GM18511 (cell line): ENCODE results near the gene POU2AF3.

Source experiments
- ATAC-seq: cut with Tn5 transposase; IDR thresholded peaks from one replicate; pipeline ENCODE4 v1.9.1; 2021; ENCODE audit warnings: mild to moderate bottlenecking, moderate library complexity; ENCODE audit not compliant: unreplicated experiment

Gene POU2AF3

GRCh38 chr11:111351374-111352055 lies 53.2 kb downstream of the POU2AF3 start:
- no peak for ATAC-seq

GRCh38 chr11:111352231-111352746 lies 53.9 kb downstream of the POU2AF3 start:
- no peak for ATAC-seq

GRCh38 chr11:111352935-111353710 lies 54.8 kb downstream of the POU2AF3 start:
- ATAC-seq, result no peak

GRCh38 chr11:111353776-111354600 lies 55.6 kb downstream of the POU2AF3 start:
- no peak for ATAC-seq

- no peak for ATAC-seq
Observed at GRCh38 chr11:111354601-111354891, 56.2 kb downstream of the POU2AF3 start.

- ATAC-seq, result no peak
Observed at GRCh38 chr11:111355101-111355500, 56.8 kb downstream of the POU2AF3 start.

GRCh38 chr11:111355956-111356659 lies 57.8 kb downstream of the POU2AF3 start:
- ATAC-seq, result no peak

GRCh38 chr11:111356660-111357048 lies 58.3 kb downstream of the POU2AF3 start:
- ATAC-seq, result no peak

- ATAC-seq, result no peak
Observed at GRCh38 chr11:111357150-111358037, 59.0 kb downstream of the POU2AF3 start.
